ENCODE results near the gene RALGAPA2. TPM values are rescaled to one million over a fixed set of nuclear protein-coding genes. Genes with fewer than 3 reads are reported as not detected.

The RALGAPA2 gene
- total and polyA plus RNA-seq, 2 donors from 2014 or later: 5.9 to 66.7 TPM

DNA sequence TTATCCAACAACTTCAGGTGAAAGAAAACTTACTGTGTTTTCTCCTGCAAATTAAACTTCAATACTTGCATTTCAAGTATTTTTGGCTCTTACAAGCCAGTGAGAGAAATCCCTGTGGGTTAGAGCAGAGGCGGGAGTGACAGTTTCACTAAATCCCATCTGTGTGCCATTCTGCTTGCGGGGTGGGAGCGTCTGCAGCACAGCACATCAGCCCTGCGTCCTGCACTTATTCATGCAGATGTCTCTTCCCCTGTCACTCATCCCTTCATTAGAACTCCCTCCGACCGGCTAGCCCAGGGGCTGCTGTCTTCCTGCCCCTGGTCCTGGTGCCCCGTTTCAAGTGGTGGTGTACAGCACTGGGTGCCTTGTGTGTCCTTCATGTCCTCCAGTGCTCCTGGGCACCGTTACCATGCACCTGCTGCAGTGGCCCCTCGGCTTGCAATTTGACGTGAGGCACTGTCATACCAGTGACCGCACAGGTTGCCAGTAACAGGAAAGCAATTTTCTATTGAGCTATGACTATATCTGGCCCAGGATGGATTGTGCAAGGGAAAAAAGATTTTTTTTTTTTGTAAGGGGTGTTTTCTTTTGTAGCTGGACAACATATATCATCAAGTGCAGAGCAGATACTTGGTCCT lies 285.1 kb downstream of the RALGAPA2 start:
- Histone ChIP-seq H3K27ac (ENCODE audit: low read depth in 2 of 2, low read length in 2 of 2) (no peak overlapping the region), H3K9ac (ENCODE audit: low read length in 3 of 3) (no peak overlapping the region), H3K36me3 (ENCODE audit: control insufficient read depth in 2 of 3, insufficient read depth in 3 of 3, low read length in 3 of 3) (no peaks in the 10 kb centered on the region), H3K4me3 (ENCODE audit: low read length in 3 of 3) (no peak overlapping the region), H3K9me3 (ENCODE audit: control insufficient read depth in 2 of 3, insufficient read depth in 1 of 3, low read length in 3 of 3) (no peaks in the 10 kb centered on the region), H3K4me1 (ENCODE audit: control insufficient read depth in 2 of 3, insufficient read depth in 2 of 3, low read depth in 1 of 3, low read length in 3 of 3) (no peaks in the 10 kb centered on the region), H3K27me3 (ENCODE audit: control insufficient read depth, insufficient read depth, low read length) (no peaks in the 10 kb centered on the region)
- no peak for DNase-seq
- no peak for FAIRE-seq
- TF ChIP-seq, protein P1, sequence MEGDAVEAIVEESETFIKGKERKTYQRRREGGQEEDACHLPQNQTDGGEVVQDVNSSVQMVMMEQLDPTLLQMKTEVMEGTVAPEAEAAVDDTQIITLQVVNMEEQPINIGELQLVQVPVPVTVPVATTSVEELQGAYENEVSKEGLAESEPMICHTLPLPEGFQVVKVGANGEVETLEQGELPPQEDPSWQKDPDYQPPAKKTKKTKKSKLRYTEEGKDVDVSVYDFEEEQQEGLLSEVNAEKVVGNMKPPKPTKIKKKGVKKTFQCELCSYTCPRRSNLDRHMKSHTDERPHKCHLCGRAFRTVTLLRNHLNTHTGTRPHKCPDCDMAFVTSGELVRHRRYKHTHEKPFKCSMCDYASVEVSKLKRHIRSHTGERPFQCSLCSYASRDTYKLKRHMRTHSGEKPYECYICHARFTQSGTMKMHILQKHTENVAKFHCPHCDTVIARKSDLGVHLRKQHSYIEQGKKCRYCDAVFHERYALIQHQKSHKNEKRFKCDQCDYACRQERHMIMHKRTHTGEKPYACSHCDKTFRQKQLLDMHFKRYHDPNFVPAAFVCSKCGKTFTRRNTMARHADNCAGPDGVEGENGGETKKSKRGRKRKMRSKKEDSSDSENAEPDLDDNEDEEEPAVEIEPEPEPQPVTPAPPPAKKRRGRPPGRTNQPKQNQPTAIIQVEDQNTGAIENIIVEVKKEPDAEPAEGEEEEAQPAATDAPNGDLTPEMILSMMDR (IDR thresholded peaks at IDR 0.05; ENCODE audit: borderline replicate concordance, extremely low read depth, insufficient read depth): no peak
- intact Hi-C loops (cut with DNase I): no loop called here

DNA sequence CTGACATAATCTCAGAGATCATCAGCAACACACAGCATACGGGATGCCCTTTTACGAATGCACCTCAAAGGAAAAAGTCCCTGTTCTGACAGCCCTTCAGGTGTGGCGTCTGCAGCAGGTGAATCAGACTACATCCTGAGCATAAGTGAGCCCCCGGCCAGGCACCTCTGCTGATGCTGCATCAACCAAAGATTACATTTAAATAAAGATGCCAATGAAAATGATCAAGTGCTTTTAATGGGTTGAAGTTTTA lies 285.9 kb downstream of the RALGAPA2 start:
- intact Hi-C loops (cut with DNase I): no loop called here
- DNase-seq: no peak
- TF ChIP-seq, protein P1 (IDR thresholded peaks at IDR 0.05; ENCODE audit: borderline replicate concordance, extremely low read depth, insufficient read depth): no peak
- no peaks in the 10 kb centered on the region for H3K4me1 ChIP-seq (ENCODE audit: control insufficient read depth in 2 of 3, insufficient read depth in 2 of 3, low read depth in 1 of 3, low read length in 3 of 3)
- no peaks in the 10 kb centered on the region for H3K27me3 ChIP-seq (ENCODE audit: control insufficient read depth, insufficient read depth, low read length)
- H3K9ac ChIP-seq (ENCODE audit: low read length in 3 of 3): no peak overlapping the region
- no peak overlapping the region for H3K27ac ChIP-seq (ENCODE audit: low read depth in 2 of 2, low read length in 2 of 2)
- no peak for FAIRE-seq
- H3K4me3 ChIP-seq (ENCODE audit: low read length in 3 of 3): no peak overlapping the region
- H3K9me3 ChIP-seq (ENCODE audit: control insufficient read depth in 2 of 3, insufficient read depth in 1 of 3, low read length in 3 of 3): no peaks in the 10 kb centered on the region
- H3K36me3 ChIP-seq (ENCODE audit: control insufficient read depth in 2 of 3, insufficient read depth in 3 of 3, low read length in 3 of 3): no peaks in the 10 kb centered on the region

DNA sequence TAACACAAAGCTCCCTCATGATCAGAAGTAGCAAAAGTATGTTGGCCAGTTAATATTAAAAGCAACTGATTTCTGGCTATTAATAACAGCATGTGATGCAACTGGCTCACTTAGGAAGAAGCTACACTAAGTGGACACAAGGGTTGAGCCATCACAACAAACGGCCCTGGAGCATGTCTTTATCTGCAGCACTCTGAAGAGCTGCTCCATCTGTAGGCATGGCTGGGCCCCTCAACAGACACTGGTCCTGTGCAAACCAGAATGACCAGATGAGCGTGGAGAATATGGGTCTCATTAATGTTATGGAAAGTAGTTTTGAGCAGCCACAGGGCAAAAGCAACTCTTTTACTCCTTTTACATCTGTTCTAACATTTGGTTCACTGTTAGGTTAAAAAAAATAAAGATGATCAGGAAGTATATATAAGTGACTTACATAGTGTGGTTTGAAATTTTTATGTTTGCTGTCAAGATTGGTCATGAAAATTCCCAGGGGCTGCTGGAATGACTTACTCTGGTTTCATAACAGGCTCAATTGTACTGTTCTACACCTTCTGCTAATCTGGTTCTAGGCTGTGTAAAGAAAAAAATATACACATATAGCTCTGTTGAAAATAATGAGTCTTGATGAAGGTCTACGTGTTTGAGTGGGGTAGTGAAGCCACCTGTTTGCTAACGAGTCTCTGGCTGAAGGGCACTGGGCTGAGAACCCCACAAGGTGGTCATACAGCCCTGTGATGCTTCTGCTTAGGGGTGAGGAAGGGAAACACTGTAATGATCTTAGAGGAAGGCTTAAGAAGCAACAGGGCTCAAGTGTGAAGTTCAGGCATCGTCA lies 286.4 kb downstream of the RALGAPA2 start:
- Histone ChIP-seq H3K4me1 (ENCODE audit: control insufficient read depth in 2 of 3, insufficient read depth in 2 of 3, low read depth in 1 of 3, low read length in 3 of 3) (no peaks in the 10 kb centered on the region), H3K27ac (ENCODE audit: low read depth in 2 of 2, low read length in 2 of 2) (no peak overlapping the region), H3K27me3 (ENCODE audit: control insufficient read depth, insufficient read depth, low read length) (no peaks in the 10 kb centered on the region), H3K36me3 (ENCODE audit: control insufficient read depth in 2 of 3, insufficient read depth in 3 of 3, low read length in 3 of 3) (no peaks in the 10 kb centered on the region), H3K4me3 (ENCODE audit: low read length in 3 of 3) (no peak overlapping the region), H3K9ac (ENCODE audit: low read length in 3 of 3) (no peak overlapping the region), H3K9me3 (ENCODE audit: control insufficient read depth in 2 of 3, insufficient read depth in 1 of 3, low read length in 3 of 3) (no peaks in the 10 kb centered on the region)
- FAIRE-seq (no peak), DNase-seq (no peak)
- TF ChIP-seq, protein P1 (IDR thresholded peaks at IDR 0.05; ENCODE audit: borderline replicate concordance, extremely low read depth, insufficient read depth): no peak
- intact Hi-C loops (cut with DNase I): no loop called here

All from kidney (tissue), 14 donors.